Neural crest cell (in vitro differentiated cells): Measurements from ENCODE around the gene NFIC. TPM values are rescaled to one million over a fixed set of nuclear protein-coding genes. Genes with fewer than 3 reads are reported as not detected.

Source experiments
- DNase-seq: peaks from one replicate; pipeline ENCODE4 v3.0.0; 2021; ENCODE audit warnings: low read depth, mixed read lengths, low spot score
- H3K27ac Mint-ChIP-seq: one replicate; pipeline ENCODE4 v1.8.0; 2021; ENCODE audit warnings: mild to moderate bottlenecking, mixed read lengths; ENCODE audit not compliant: unreplicated experiment
- H3K27me3 Mint-ChIP-seq: 2 replicates; pipeline ENCODE4 v1.8.0; 2021; ENCODE audit warnings: low read depth, mild to moderate bottlenecking, mixed read lengths
- H3K36me3 Mint-ChIP-seq: 2 replicates; pipeline ENCODE4 v1.8.0; 2021; ENCODE audit warnings: low read depth, mild to moderate bottlenecking, mixed read lengths
- H3K4me1 Mint-ChIP-seq: 2 replicates; pipeline ENCODE4 v1.8.0; 2021; ENCODE audit warnings: mixed read lengths
- H3K4me3 Mint-ChIP-seq: one replicate; pipeline ENCODE4 v1.8.0; 2021; ENCODE audit warnings: mild to moderate bottlenecking, mixed read lengths
- H3K9me3 Mint-ChIP-seq: 2 replicates; pipeline ENCODE4 v1.8.0; 2021; ENCODE audit warnings: mixed read lengths
- CTCF ChIP-seq: fragments of 200-600 bp; sonication (generic); conservative IDR thresholded peaks from 2 replicates; pipeline ENCODE4 v1.5.0; 2021; ENCODE audit warnings: antibody characterized with exemption, mild to moderate bottlenecking
- total RNA-seq: library from RNA; stranded (reverse); gene quantifications from 2 replicates; pipeline ENCODE4 v1.2.1, GENCODE V29; 2021

NFIC gene
- total RNA-seq, 1 donor from 2014 or later, result 4.1 TPM

DNA sequence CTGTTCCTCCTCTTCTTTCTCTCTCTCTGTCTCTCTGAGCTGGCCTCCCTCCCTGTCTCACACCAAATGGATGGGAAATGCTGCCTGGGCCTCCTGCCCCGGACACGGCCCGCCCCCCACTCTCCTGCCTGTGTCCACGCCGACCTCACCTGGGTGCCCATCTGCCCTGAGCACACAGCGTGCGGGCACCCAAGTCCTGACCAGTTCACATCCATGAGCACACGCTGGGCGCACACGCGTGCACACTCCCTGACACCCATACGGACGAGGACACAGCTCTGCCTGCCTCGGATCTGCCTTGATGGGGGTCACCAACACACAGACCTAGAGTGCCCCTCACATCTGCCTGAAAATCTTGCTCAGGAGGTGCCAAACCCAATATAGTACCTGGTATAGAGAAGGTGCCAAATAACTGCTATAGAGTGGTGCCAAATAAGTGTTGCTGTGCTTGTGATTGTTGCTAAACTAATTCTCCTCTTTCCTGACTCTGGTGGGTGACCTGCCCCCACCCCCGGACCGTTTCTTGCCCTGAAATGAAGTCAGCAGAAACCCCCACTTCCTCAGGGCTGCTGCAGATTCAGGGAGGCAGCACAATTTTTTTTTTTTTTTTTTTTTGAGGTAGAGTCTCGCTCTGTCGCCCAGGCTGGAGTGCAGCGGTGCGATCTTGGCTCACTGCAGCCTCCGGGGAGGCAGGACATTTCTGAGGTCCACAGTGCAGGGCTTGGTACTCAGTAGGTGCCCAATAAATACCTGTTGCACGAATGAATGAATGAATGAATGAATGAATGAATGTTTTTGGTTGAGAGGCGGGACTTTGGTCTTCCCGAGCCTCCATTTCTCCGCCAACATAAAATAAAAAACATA is 4.6 kb downstream of the NFIC start:
- DNase-seq, result no peak
- Mint-ChIP-seq H3K9me3 (no peaks in the 10 kb centered on the region), H3K4me1 (no peaks in the 10 kb centered on the region), H3K36me3 (no peaks in the 10 kb centered on the region), H3K27me3 (peaks cover 86% of the 10 kb centered on the region), H3K27ac (no peak overlapping the region), H3K4me3 (no peak overlapping the region)
- no peak for TF ChIP-seq CTCF

DNA sequence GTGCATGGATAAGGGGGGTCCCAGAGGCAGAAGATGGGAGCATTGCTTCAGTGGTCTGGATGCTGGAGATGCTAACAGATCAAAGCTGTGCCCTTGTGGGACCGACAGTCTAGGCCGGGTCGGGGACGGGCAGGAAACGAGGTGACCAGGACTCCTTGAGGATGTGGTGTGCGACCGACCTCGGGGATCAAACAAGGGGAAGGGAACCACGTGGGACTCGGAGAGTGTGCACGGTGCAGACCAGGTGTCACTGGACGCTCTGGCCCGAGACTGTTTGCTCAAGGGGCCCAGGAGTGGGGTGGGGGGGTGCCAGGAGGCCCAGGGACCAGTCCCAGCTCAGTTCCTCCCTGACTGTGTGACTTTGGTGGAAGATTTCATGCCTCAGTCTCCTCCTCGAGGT is 6.0 kb downstream of the NFIC start:
- Mint-ChIP-seq H3K9me3 (no peaks in the 10 kb centered on the region), H3K4me3 (no peak overlapping the region), H3K27me3 (peaks cover 76% of the 10 kb centered on the region), H3K4me1 (no peaks in the 10 kb centered on the region), H3K36me3 (no peaks in the 10 kb centered on the region), H3K27ac (no peak overlapping the region)
- TF ChIP-seq CTCF, result no peak
- no peak for DNase-seq

DNA sequence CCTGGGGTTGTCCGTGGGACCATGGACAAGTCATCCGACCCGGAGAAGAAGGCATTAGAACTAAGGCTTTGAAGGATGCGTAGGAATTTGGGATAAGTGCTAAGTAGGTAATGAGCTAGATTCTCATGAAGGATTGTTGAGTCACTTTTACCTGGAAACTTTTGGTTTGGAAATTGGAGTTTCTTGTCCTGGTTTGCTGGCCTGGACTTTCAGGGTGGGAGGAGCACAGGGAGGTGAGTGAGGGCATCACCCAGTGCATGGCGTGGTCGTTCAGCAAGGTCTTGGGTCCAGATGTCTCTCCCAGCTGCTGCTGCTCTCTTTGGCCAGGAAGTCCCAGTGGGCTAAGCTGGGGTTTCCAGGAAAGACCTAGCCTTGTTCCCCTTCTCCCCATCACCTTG is 7.6 kb downstream of the NFIC start:
- DNase-seq, result no peak
- TF ChIP-seq CTCF, result no peak
- H3K9me3 Mint-ChIP-seq, result no peaks in the 10 kb centered on the region
- no peaks in the 10 kb centered on the region for H3K36me3 Mint-ChIP-seq
- H3K4me1 Mint-ChIP-seq, result no peaks in the 10 kb centered on the region
- H3K27me3 Mint-ChIP-seq, result peaks cover 61% of the 10 kb centered on the region
- H3K27ac Mint-ChIP-seq, result no peak overlapping the region
- H3K4me3 Mint-ChIP-seq, result no peak overlapping the region

- no peak for DNase-seq
- peaks cover 56% of the 10 kb centered on the region for H3K27me3 Mint-ChIP-seq
These were observed 8.2 kb downstream of the NFIC start for GRCh38 chr19:3374369-3375112.

More at GRCh38 chr19:3374369-3375112, 8.2 kb downstream of the NFIC start:
- Mint-ChIP-seq H3K4me1 (no peaks in the 10 kb centered on the region), H3K36me3 (no peaks in the 10 kb centered on the region), H3K27ac (no peak overlapping the region), H3K4me3 (no peak overlapping the region), H3K9me3 (no peaks in the 10 kb centered on the region)
- TF ChIP-seq CTCF, result no peak
